MM.1S (cell line): Measurements from ENCODE around the gene CHST15.

Experiments
- DNase-seq: peaks from one replicate; pipeline ENCODE4 v3.0.0-alpha.2; 2015
- H2AFZ ChIP-seq: fragments of 300-600 bp; sonication (generic); 2 replicates; pipeline ENCODE4 v1.6.0; 2016; ENCODE audit warnings: antibody characterized with exemption, low read length
- H3F3A ChIP-seq: fragments of 300-600 bp; sonication (generic); 2 replicates; pipeline ENCODE4 v1.6.1; 2016; ENCODE audit warnings: mild to moderate bottlenecking, antibody characterized with exemption, low read length, moderate library complexity, mixed read lengths; ENCODE audit not compliant: insufficient read depth
- H3K27ac ChIP-seq: fragments of 300-600 bp; sonication (generic); 2 replicates; pipeline ENCODE4 v1.5.1; 2016; ENCODE audit warnings: mild to moderate bottlenecking, low read length
- H3K27me3 ChIP-seq: fragments of 300-600 bp; sonication (generic); replicated peaks from 2 replicates; pipeline ENCODE4 v1.6.0; 2016; ENCODE audit warnings: low read length; ENCODE audit not compliant: insufficient read depth
- H3K36me3 ChIP-seq: fragments of 300-600 bp; sonication (generic); replicated peaks from 2 replicates; pipeline ENCODE4 v1.6.1; 2016; ENCODE audit warnings: mild to moderate bottlenecking, low read length, mixed read lengths; ENCODE audit not compliant: insufficient read depth
- H3K4me1 ChIP-seq: fragments of 300-600 bp; sonication (generic); 2 replicates; pipeline ENCODE4 v1.6.1; 2016; ENCODE audit warnings: low read length, mixed read lengths
- H3K4me2 ChIP-seq: fragments of 300-600 bp; sonication (generic); 2 replicates; pipeline ENCODE4 v1.6.0; 2016; ENCODE audit warnings: low read depth, low read length
- H3K4me3 ChIP-seq: fragments of 300-600 bp; sonication (generic); 2 replicates; pipeline ENCODE4 v1.5.1; 2016; ENCODE audit warnings: low read length, mixed read lengths
- H3K79me2 ChIP-seq: fragments of 300-600 bp; sonication (generic); 2 replicates; pipeline ENCODE4 v1.6.1; 2016; ENCODE audit warnings: mixed run types, low read length, mixed read lengths
- H3K9ac ChIP-seq: fragments of 300-600 bp; sonication (generic); 2 replicates; pipeline ENCODE4 v1.6.1; 2016; ENCODE audit warnings: low read length, mixed read lengths
- H3K9me2 ChIP-seq: fragments of 300-600 bp; sonication (generic); replicated peaks from 2 replicates; pipeline ENCODE4 v1.6.1; 2016; ENCODE audit warnings: mild to moderate bottlenecking, low read length, mixed read lengths; ENCODE audit not compliant: insufficient read depth
- H3K9me3 ChIP-seq: fragments of 300-600 bp; sonication (generic); replicated peaks from 2 replicates; pipeline ENCODE4 v1.6.1; 2016; ENCODE audit warnings: mild to moderate bottlenecking, low read length, mixed read lengths; ENCODE audit not compliant: insufficient read depth
- H4K20me1 ChIP-seq: fragments of 300-600 bp; sonication (generic); 2 replicates; pipeline ENCODE4 v1.6.1; 2016; ENCODE audit warnings: mild to moderate bottlenecking, low read length, moderate library complexity, mixed read lengths; ENCODE audit not compliant: insufficient read depth
- CTCF ChIP-seq: fragments of 300-600 bp; sonication (generic); IDR thresholded peaks from 2 replicates; pipeline ENCODE4 v1.5.1; 2016; ENCODE audit warnings: antibody characterized with exemption, low read length, mixed read lengths
- EZH2 ChIP-seq: fragments of 300-600 bp; sonication (generic); optimal IDR thresholded peaks from 2 replicates; pipeline ENCODE3; 2017; ENCODE audit warnings: low read depth, mild to moderate bottlenecking, antibody characterized with exemption, low read length, mixed read lengths
- EZH2phosphoT487 ChIP-seq: fragments of 300-600 bp; sonication (generic); IDR thresholded peaks from 2 replicates; pipeline ENCODE4 v1.6.1; 2018; ENCODE audit warnings: antibody characterized with exemption, low read length

CHST15 gene

GRCh38 chr10:124018886-124019525, 74.4 kb downstream of the CHST15 start:
- Histone ChIP-seq H3K27me3 (no peaks in the 10 kb centered on the region), H3K9me3 (no peaks in the 10 kb centered on the region), H3K4me2 (no peak overlapping the region), H3K9me2 (no peaks in the 10 kb centered on the region), H3K9ac (no peak overlapping the region), H4K20me1 (no peaks in the 10 kb centered on the region; the same call in 1 of the 2 replicates), H3K4me1 (no peaks in the 10 kb centered on the region), H3K27ac (no peak overlapping the region), H3K4me3 (no peak overlapping the region), H3F3A (no peaks in the 10 kb centered on the region; the same call in 1 of the 2 replicates), H2AFZ (no peak overlapping the region), H3K79me2 (peaks cover 78% of the 10 kb centered on the region), H3K36me3 (peaks cover 18% of the 10 kb centered on the region)
- TF ChIP-seq EZH2phosphoT487 (no peak), EZH2 (no peak), CTCF (no peak)
- DNase-seq = no peak

- Histone ChIP-seq H3K9ac (no peak overlapping the region), H3K4me2 (no peak overlapping the region), H3K36me3 (peaks cover 23% of the 10 kb centered on the region), H3F3A (no peaks in the 10 kb centered on the region; the same call in 1 of the 2 replicates), H3K27me3 (no peaks in the 10 kb centered on the region), H2AFZ (no peak overlapping the region), H3K9me2 (no peaks in the 10 kb centered on the region), H3K79me2 (peaks cover 79% of the 10 kb centered on the region), H3K9me3 (no peaks in the 10 kb centered on the region), H3K27ac (no peak overlapping the region), H4K20me1 (no peaks in the 10 kb centered on the region; the same call in 1 of the 2 replicates), H3K4me1 (no peaks in the 10 kb centered on the region), H3K4me3 (no peak overlapping the region)
- no peak for TF ChIP-seq CTCF
- TF ChIP-seq EZH2phosphoT487 = no peak
- TF ChIP-seq EZH2 = no peak
- DNase-seq = no peak
Observed at GRCh38 chr10:124017729-124018128, 75.7 kb downstream of the CHST15 start.

GRCh38 chr10:124016804-124017375, 76.5 kb downstream of the CHST15 start:
- H2AFZ ChIP-seq = no peak overlapping the region
- H3K79me2 ChIP-seq = peaks cover 77% of the 10 kb centered on the region
- no peak overlapping the region for H3K27ac ChIP-seq
- TF ChIP-seq EZH2 (no peak), CTCF (no peak), EZH2phosphoT487 (no peak)
- H3K36me3 ChIP-seq = peaks cover 29% of the 10 kb centered on the region
- no peaks in the 10 kb centered on the region for H3K4me1 ChIP-seq
- no peaks in the 10 kb centered on the region for H3K9me3 ChIP-seq
- H3K4me3 ChIP-seq = no peak overlapping the region
- H3K9me2 ChIP-seq = no peaks in the 10 kb centered on the region
- no peaks in the 10 kb centered on the region for H3K27me3 ChIP-seq
- H3K9ac ChIP-seq = no peak overlapping the region
- no peak overlapping the region for H3K4me2 ChIP-seq
- H4K20me1 ChIP-seq = no peaks in the 10 kb centered on the region; the same call in 1 of the 2 replicates
- DNase-seq = no peak
- no peaks in the 10 kb centered on the region for H3F3A ChIP-seq
